Breast epithelium (tissue), 3 donors: ENCODE data around the gene RFTN1.

Experiments
- POLR2A ChIP-seq: fragments of 450-650 bp; IDR thresholded peaks from one replicate; pipeline ENCODE4 v1.6.1; 2016; ENCODE audit warnings: antibody characterized with exemption, mild to moderate bottlenecking, moderate library complexity
- TF ChIP-seq, protein P1 (sequence below), 3 donors: fragments of 450-650 bp; IDR thresholded peaks; one replicate each; pipeline ENCODE4 v1.5.1; 2016 to 2017; ENCODE audit warnings: antibody characterized with exemption in 3 of 3, mild to moderate bottlenecking in 3 of 3, moderate library complexity in 3 of 3

DNA sequence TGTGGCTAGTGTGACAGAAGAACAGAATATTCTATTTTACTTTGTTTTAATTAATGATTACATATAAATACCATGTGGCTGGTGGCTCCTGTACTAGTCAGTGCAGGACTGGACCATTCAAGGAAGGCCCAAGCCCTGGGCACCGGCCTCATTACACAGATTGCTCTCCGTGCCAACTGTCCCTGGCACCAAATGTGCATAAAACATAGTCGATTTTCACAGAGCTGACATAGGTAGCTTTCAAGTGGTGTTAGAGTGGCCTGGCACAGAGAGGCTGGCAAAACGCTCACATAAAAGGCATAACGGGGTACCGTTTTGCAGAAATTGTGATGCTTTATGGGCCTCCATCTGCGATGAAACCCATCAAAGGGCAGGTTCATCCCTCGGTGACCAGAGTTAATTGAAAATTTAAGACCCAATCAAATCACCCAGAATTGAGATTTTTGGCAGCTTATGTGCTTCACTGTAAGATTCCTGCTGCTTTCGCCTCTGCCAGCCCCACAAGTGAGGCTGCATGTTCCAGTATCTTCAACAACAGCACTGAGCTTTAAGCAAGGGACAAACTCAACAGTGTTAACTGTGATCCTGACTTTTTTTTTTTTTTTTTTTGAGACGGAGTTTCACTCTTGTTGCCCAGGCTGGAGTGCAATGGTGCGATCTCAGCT, 25.9 kb downstream of the RFTN1 start:
- TF ChIP-seq POLR2A = no peak
- TF ChIP-seq, protein P1, sequence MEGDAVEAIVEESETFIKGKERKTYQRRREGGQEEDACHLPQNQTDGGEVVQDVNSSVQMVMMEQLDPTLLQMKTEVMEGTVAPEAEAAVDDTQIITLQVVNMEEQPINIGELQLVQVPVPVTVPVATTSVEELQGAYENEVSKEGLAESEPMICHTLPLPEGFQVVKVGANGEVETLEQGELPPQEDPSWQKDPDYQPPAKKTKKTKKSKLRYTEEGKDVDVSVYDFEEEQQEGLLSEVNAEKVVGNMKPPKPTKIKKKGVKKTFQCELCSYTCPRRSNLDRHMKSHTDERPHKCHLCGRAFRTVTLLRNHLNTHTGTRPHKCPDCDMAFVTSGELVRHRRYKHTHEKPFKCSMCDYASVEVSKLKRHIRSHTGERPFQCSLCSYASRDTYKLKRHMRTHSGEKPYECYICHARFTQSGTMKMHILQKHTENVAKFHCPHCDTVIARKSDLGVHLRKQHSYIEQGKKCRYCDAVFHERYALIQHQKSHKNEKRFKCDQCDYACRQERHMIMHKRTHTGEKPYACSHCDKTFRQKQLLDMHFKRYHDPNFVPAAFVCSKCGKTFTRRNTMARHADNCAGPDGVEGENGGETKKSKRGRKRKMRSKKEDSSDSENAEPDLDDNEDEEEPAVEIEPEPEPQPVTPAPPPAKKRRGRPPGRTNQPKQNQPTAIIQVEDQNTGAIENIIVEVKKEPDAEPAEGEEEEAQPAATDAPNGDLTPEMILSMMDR (IDR thresholded peaks at IDR 0.05) = no peak
